Measurements from ENCODE around the gene KIF13A. TPM values are rescaled to one million over a fixed set of nuclear protein-coding genes. Genes with fewer than 3 reads are reported as not detected.
"Not testable (repeated sequence)": the region's sequence is repeated elsewhere in the genome, so short reads cannot be mapped to it uniquely, and the experiment has no call there.

KIF13A gene
- total RNA-seq, 1 donor from 2014 or later = 16.3 TPM

DNA sequence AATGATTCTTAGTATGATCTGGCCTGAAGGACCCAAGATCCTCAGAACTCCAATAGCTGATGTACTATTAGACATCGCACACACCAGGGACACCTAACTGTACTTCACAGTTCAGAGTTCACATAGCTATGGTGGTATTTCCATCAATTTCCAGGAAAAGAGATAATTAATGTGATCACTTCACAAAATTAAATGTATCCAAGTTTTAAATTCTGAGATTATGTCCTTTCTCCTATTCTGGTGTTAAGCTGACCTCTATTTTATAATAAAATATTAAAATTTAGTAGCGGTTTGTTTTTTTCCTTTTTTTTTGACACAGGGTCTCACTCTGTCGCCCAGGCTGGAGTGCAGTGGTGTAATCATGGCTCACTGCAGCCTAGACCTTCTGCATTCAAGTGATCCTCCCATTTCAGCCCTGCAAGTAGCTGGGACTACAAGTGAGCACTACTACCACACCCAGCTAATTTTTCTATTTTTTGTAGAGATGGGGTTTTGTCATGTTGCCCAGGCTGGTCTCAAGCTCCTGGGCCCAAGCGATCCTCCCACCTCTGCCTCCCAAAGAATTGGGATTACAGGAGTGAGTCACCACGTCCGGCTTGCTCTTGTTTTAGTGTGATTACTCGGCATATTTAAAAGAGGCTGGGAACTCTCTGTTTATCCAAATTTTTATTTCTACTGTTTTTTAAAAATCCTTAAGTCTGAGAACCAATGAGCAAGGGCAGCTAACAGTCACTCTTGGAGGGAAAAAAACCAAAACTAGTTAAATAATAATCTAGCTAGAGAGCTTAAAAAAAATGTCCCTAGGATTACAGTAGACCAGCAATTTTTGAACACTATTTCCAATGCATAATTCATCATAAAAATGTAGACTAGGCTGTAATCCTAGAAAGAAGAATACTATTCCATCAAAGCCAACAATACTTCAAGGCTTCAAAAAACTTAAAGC lies 16.0 kb downstream of the KIF13A start:
- DNase-seq (ENCODE audit: low spot score in 2 of 2) = no peak
- FAIRE-seq = no peak

DNA sequence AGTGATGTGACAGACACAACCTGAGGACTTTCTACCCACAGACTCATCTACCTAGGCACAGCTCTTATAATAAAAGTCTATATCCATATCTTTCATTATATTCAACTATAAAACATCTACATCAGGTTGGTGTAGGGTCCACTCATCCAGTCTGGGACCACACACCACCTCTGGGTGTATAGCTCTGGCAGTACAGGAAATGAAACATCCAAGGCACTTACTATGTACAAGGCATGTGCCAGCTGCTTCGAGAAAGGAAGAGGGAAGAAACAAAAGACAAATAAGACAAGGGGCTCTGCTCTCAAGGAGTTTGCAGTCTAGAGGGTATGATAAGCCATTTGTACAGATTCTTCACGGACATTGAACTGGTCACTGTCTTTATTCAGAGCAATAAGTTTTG lies 18.6 kb downstream of the KIF13A start:
- FAIRE-seq = no peak

GRCh38 chr6:17967668-17968518 lies 19.5 kb downstream of the KIF13A start:
- FAIRE-seq (no peak), DNase-seq (ENCODE audit: low spot score in 2 of 2) (no peak)

More for the DNA sequence above, 18.6 kb downstream of the KIF13A start:
- DNase-seq (ENCODE audit: low spot score in 2 of 2) = no peak

DNA sequence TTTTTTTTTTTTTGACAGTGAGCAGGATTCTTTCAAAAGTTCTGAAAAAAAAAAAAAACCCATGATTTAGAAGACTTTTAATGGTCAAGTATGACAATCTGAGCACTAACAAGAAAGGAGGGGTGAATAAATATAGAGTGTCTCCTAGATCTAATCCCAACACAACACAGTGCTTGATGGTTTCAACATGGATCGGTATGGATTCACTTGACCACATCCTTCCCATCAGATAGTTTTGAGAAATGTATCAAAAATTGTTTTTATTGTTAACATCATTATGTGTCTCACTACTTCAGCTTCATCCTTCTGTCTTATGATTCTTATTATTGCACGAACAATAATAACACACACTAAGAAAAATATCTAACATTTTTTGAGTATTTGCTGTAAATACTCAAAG lies 21.0 kb downstream of the KIF13A start:
- no peak for DNase-seq (ENCODE audit: low spot score in 2 of 2)
- FAIRE-seq = no peak

DNA sequence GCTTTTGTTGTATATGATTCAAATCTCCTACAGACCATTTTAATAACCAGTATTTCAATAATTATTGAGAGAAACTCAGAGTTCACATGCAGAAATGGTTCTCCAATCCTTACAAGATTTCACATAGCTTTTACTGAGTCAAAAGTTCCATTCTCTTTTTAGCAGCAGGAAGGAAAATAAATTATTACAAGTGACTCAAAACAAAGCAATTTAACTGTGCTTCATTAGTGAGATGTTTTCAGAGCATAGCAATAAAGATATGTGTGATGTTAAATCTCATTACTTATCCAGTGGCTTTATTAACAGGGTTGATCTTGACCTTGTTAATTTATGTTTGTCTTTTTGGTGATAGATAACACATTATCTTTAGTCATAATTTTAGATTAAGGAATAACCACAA lies 22.0 kb downstream of the KIF13A start:
- FAIRE-seq (no peak), DNase-seq (ENCODE audit: low spot score in 2 of 2) (no peak)

DNA sequence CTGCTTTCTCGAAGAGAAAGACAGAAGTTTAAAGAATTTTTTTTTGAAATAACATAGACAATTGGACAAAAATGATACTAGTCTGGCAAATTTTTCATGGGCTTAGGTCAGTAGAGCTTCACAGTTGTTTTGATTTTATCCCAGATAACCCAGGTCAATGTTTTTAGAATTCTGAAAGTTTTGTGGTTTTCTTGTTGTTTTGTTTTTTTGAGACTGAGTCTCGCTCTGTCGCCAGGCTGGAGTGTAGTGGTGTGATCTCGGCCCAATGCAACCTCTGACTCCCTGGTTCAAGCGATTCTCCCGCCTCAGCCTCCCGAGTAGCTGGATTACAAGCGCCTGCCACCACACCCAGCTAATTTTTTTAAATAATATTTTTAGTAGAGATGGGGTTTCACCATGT lies 22.8 kb downstream of the KIF13A start:
- FAIRE-seq = no peak
- no peak for DNase-seq (ENCODE audit: low spot score in 2 of 2)

DNA sequence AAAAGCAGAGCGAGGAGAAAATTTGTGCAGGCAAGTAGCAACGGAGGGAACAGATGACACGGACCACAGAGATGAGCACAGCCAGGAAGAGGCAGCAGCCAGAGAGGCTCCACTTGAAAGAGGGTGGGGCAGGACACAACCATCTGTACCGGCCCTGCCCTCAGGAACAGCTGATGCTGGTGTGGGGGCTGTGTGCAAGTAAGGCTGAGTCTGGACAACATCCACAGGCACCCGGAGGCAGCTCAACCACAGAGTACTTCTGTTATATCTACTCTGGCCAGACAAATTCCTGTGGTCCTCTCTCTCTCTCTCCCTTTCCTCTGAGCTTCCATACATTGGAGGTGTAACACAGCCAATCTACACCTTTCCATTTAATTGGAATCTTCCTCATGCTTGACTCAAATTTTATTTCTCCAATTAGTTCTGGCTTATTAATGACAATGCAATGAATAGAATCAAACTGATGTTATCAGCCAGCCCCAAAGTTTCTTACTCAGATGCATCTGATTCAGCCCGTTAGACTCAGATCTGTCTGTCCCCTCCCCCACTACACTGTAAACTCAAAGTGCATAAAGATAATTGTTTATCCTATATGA lies 24.9 kb downstream of the KIF13A start:
- FAIRE-seq (no peak), DNase-seq (ENCODE audit: low spot score in 2 of 2) (no peak)

GRCh38 chr6:17959302-17959701 lies 28.1 kb downstream of the KIF13A start:
- no peak for DNase-seq (ENCODE audit: low spot score in 2 of 2)
- FAIRE-seq = no peak

DNA sequence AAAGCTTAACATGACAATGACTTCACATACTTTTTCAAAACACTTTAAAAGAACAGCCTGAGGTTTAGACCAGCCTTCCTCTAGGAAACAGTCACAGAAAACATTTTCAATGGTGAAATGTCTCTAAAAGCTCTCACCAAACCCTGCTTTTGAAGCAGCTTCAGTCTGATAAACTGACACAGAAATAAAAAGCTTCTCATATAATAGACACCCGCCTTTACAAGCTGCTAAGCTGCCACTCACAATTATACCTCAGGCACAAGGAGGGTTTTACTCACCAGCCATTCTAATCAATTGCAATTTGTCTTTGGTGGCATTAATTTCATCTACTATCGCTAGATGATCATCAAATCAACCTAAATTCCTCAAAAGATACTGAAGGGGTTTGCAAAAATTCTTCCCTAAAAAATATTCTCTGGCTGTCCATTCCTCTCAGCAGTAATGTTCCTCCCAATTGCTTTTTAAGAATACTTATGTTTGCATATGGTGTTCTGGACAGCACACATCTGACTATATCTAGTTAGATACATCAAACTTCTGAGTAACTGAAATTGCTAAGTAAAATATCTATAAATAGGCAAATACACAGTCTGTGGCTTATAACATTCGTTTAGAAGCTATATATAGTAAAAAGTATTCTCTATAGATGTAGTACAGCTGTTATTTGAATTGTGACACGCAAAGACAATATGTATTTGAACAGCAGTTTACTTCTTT lies 29.4 kb downstream of the KIF13A start:
- FAIRE-seq (no peak), DNase-seq (ENCODE audit: low spot score in 2 of 2) (no peak)

DNA sequence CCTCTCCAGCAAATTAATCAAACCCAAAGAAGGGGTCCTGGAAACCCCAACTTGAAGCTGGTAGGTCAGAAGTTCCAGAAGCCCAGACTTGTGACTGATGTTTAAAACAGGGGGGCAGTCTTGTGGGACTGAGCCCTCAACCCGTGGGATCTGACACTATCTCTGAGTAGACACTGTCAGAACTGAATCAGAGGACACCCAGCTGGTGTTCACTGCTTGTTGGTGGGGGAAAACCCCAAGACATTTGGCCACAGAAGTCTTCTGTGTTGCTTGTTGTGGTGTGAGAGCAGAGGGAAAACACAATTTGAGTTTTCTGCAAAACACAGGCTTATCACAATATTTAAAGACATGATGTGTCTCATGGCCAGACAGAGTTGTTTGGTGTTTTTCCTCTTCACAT lies 29.9 kb downstream of the KIF13A start:
- DNase-seq (ENCODE audit: low spot score in 2 of 2) (no peak), FAIRE-seq (no peak)

- FAIRE-seq = no peak
Measured at GRCh38 chr6:17957086-17957485, 30.3 kb downstream of the KIF13A start.

GRCh38 chr6:17950095-17950494 lies 37.3 kb downstream of the KIF13A start:
- FAIRE-seq = no peak
- no peak for DNase-seq (ENCODE audit: low spot score in 2 of 2)

More at GRCh38 chr6:17957086-17957485, 30.3 kb downstream of the KIF13A start:
- DNase-seq (ENCODE audit: low spot score in 2 of 2) = no peak

DNA sequence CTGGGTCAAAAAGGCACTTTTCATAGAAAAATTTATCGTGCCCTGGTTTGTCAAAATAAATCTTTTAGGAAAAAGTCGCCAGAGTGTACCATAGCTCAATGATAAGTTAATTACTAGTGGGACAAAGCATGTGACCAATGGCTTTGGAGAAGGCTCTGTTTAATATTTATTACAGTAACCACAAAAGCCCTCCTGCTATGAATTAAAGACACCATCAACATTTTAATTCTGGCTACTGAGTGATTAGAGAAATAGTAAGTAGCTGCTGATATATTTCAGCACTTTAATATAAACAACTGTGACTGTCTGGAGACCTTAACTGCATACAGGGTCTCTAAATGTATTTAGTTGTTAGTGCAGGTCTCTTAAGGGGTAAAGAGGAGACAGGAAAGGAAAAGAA lies 38.3 kb downstream of the KIF13A start:
- FAIRE-seq (no peak), DNase-seq (ENCODE audit: low spot score in 2 of 2) (no peak)

- FAIRE-seq = no peak
- DNase-seq (ENCODE audit: low spot score in 2 of 2) = no peak
Measured at GRCh38 chr6:17948725-17949124, 38.7 kb downstream of the KIF13A start.

DNA sequence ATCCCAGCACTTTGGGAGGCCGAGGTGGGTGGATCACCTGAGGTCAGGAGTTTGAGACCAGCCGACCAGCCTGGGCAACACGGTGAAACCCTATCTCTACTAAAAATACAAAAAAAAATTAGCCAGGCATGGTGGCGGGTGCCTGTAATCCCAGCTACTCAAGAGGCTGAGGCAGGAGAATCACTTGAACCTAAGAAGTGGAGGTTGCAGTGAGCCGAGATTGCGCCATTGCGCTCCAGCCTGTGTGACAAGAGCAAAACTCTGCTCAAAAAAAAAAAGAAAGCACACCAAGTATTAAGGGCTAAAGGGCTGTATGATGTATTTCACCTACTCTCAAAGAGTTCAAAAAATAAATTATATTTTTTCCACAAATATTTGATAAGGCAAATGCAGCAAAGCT lies 39.9 kb downstream of the KIF13A start:
- FAIRE-seq; DNase-seq (ENCODE audit: low spot score in 2 of 2): not testable (repeated sequence)

- DNase-seq (ENCODE audit: low spot score in 2 of 2) (no peak), FAIRE-seq (no peak)
Measured at GRCh38 chr6:17945575-17945974, 41.9 kb downstream of the KIF13A start.

GRCh38 chr6:17945111-17945510 lies 42.3 kb downstream of the KIF13A start:
- FAIRE-seq = no peak

DNA sequence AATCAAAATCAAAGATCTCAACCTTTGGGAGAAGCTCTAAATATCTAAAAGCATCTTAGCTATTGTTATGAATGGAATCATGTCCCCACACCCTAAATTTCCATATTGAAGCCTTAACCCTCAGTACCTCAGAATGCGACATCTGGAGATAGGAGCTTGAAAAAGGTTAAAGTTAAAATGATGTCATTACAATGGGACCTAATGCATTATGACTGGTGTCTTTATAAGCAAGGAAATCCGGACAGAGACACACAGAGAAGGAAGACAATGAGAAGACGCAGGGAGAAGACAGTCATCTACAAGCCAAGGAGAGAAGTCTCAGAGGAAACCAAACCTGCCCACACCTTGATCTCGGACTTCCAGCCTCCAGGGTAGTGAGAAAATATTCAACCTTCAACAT lies 46.1 kb downstream of the KIF13A start:
- DNase-seq (ENCODE audit: low spot score in 2 of 2) (no peak), FAIRE-seq (no peak)

More at GRCh38 chr6:17945111-17945510, 42.3 kb downstream of the KIF13A start:
- DNase-seq (ENCODE audit: low spot score in 2 of 2) = no peak

- FAIRE-seq (no peak), DNase-seq (ENCODE audit: low spot score in 2 of 2) (no peak)
Measured at GRCh38 chr6:17940151-17940792, 47.2 kb downstream of the KIF13A start.

DNA sequence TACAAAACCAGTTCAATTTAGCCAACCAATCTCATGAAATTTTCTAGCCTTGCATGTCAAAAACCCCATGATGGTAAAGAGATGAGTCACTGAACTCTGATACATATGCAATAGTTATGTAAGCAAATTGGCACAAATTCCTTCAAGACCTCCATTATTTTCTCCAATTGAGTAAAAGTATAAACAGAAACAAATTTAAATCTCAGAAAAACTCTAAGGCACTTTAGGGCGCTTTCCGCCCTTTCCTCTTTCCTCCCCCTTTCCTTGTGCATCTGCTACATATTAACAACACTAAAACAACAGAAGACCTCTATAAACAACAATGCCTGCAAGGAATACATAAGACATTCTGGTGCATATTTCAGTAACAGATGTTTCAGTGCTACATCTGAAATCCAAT lies 48.5 kb downstream of the KIF13A start:
- DNase-seq (ENCODE audit: low spot score in 2 of 2) (no peak), FAIRE-seq (no peak)
